Spleen (tissue), 11 donors: ENCODE results near the gene MESD. TPM values are rescaled to one million over a fixed set of nuclear protein-coding genes. Genes with fewer than 3 reads are reported as not detected.

ENCODE experiments used
- DNase-seq: peaks from one replicate; pipeline ENCODE4 v3.0.0-alpha.2; 2020
- H3K27ac ChIP-seq, 8 donors: fragments of 200-600 bp; sonication (generic) in 7 of 8; 1 replicate in 4 of 8; 2 replicates in 4 of 8; pipeline versions ENCODE4 v1.5.0 to v1.8.0; 2016 to 2021; ENCODE audit warnings: inconsistent platforms in 4 of 8, mild to moderate bottlenecking in 4 of 8, moderate library complexity in 1 of 8
- H3K27me3 ChIP-seq, 7 donors: fragments of 200-600 bp; sonication (generic) in 6 of 7; replicated peaks in 1 of 7; 1 replicate in 4 of 7; 2 replicates in 3 of 7; pipeline versions ENCODE4 v1.5.0 to v1.8.0; 2016 to 2021; ENCODE audit warnings: inconsistent platforms in 3 of 7, mild to moderate bottlenecking in 1 of 7
- H3K36me3 ChIP-seq, 6 donors: fragments of 200-600 bp; sonication (generic) in 5 of 6; 1 replicate in 4 of 6; 2 replicates in 2 of 6; pipeline versions ENCODE4 v1.5.0 to v1.8.0; 2016 to 2021; ENCODE audit warnings: inconsistent platforms in 2 of 6
- H3K4me1 ChIP-seq, 6 donors: fragments of 200-600 bp; sonication (generic) in 5 of 6; 1 replicate in 3 of 6; 2 replicates in 3 of 6; pipeline versions ENCODE4 v1.5.0 to v1.8.0; 2016 to 2021; ENCODE audit warnings: inconsistent platforms in 3 of 6
- H3K4me3 ChIP-seq, 8 donors: fragments of 200-600 bp; sonication (generic) in 7 of 8; 1 replicate in 4 of 8; 2 replicates in 4 of 8; pipeline versions ENCODE4 v1.5.0 to v1.8.0; 2016 to 2021; ENCODE audit warnings: inconsistent platforms in 4 of 8, mild to moderate bottlenecking in 4 of 8, moderate library complexity in 2 of 8
- H3K9me3 ChIP-seq, 8 donors: fragments of 200-600 bp; sonication (generic) in 7 of 8; 1 replicate in 4 of 8; 2 replicates in 4 of 8; pipeline versions ENCODE4 v1.5.0 to v1.8.0; 2016 to 2021; ENCODE audit warnings: inconsistent platforms in 4 of 8
- CTCF ChIP-seq, 11 experiments: fragments of 200-600 bp in 7 of 11; fragments of 450-650 bp in 4 of 11; sonication (generic) in 4 of 11; IDR thresholded peaks in 8 of 11; conservative IDR thresholded peaks in 3 of 11; 1 replicate in 7 of 11; 2 replicates in 4 of 11; pipeline versions ENCODE4 v1.4.0 to v1.8.0; 2016 to 2021; ENCODE audit warnings: antibody characterized with exemption in 11 of 11, inconsistent platforms in 4 of 11, mild to moderate bottlenecking in 1 of 11
- POLR2A ChIP-seq, 3 donors: fragments of 450-650 bp; IDR thresholded peaks; one replicate each; pipeline ENCODE4 v1.5.1; 2017; ENCODE audit warnings: antibody characterized with exemption in 3 of 3, mild to moderate bottlenecking in 1 of 3
- POLR2AphosphoS5 ChIP-seq, 3 donors: sonication (generic); formaldehyde crosslinking; IDR thresholded peaks; one replicate each; pipeline ENCODE4 v1.5.1; 2017; ENCODE audit warnings: antibody characterized with exemption in 3 of 3
- WGBS, 5 donors: extraction: QIAGEN DNeasy Blood & Tissue Kit in 3 of 5; methylation state at CpG; one replicate each; pipeline versions ENCODE4 v1.1.5 to v1.1.7; 2013 to 2018; 5-methylcytosine and 5-hydroxymethylcytosine counted together
- intact Hi-C: fragments of 100-400 bp; cut with DNase I; formaldehyde crosslinking; loops from one replicate; pipeline ENCODE4 v1.15.0; 2023; ENCODE audit warnings: low total_unique reads
- polyA plus RNA-seq, 3 donors: library from polyadenylated mRNA; stranded (reverse); fragments of 200-250 nt; gene quantifications; one replicate each; pipeline ENCODE4 v1.2.1, GENCODE V29; 2013
- total RNA-seq, 7 donors: library from RNA; depleted of rRNA in 3 of 7; stranded (reverse); fragments of >200 nt in 3 of 7; fragmentation: NEBNext Ultra II Directional in 4 of 7; extraction: Animal tissue kit (Norgen Biotek cat#: 25700) in 4 of 7; gene quantifications; one replicate each; pipeline versions ENCODE4 v1.1.0 to v1.2.1, GENCODE V29; 2016 to 2021
- donor health status: healthy with polysubstance abuse.
- donor health status: DM: no; HTN: no; CAD: no; lungs with moderate emphysema.
- donor health status: DM: no; HTN: no; CAD: no.
- donor health status: Bipolar disorder and iron deficiency.
- donor health status: healthy.
- donor health status: DM: no; HTN: no; CAD: no.
- donor health status: DM: yes; HTN: yes; CAD: no.

The MESD gene
- total and polyA plus RNA-seq, 10 donors = 8.5 to 39.8 (median 27.5) TPM

- no peak for TF ChIP-seq POLR2AphosphoS5 (IDR thresholded peaks at IDR 0.05)
- TF ChIP-seq CTCF (IDR thresholded peaks at IDR 0.05 in 8 of 11, conservative IDR thresholded peaks at IDR 0.05 in 3 of 11) = no peak
- no peak for TF ChIP-seq POLR2A (IDR thresholded peaks at IDR 0.05)
- intact Hi-C loops = no loop called here
- DNase-seq = no peak
- peak overlapping the region in 2 of 8 donors; percentile 3 to 36 for H3K27ac ChIP-seq
- H3K4me1 ChIP-seq = peaks cover 3 to 44% (median 19%) of the 10 kb centered on the region in 6 donors
- H3K9me3 ChIP-seq = no peaks in the 10 kb centered on the region
- no peak overlapping the region for H3K4me3 ChIP-seq
- 27 to 35% (median 28%) methylated on average over 2 of the region's 2 CpGs for WGBS, 5 donors
- H3K36me3 ChIP-seq = no peaks in the 10 kb centered on the region
- H3K27me3 ChIP-seq = no peaks in the 10 kb centered on the region
Observed at GRCh38 chr15:81033508-81033907, 43.9 kb upstream of the MESD start.

- Histone ChIP-seq H3K27ac (peak overlapping the region in 1 of 8 donors; percentile 36), H3K9me3 (no peaks in the 10 kb centered on the region), H3K4me1 (peaks cover 3 to 37% (median 18%) of the 10 kb centered on the region in 6 donors), H3K4me3 (no peak overlapping the region), H3K27me3 (no peaks in the 10 kb centered on the region), H3K36me3 (no peaks in the 10 kb centered on the region)
- WGBS, 5 donors = 34 to 69% (median 48%) methylated on average over 1 of the region's 1 CpG
- TF ChIP-seq POLR2AphosphoS5 (IDR thresholded peaks at IDR 0.05) (no peak), CTCF (IDR thresholded peaks at IDR 0.05 in 8 of 11, conservative IDR thresholded peaks at IDR 0.05 in 3 of 11) (no peak), POLR2A (IDR thresholded peaks at IDR 0.05) (no peak)
- intact Hi-C loops = no loop called here
- DNase-seq = no peak
Observed at GRCh38 chr15:81032818-81033217, 43.2 kb upstream of the MESD start.

GRCh38 chr15:81032355-81032754 is 42.7 kb upstream of the MESD start:
- no peaks in the 10 kb centered on the region for H3K36me3 ChIP-seq
- peaks cover 3 to 37% (median 18%) of the 10 kb centered on the region in 6 donors for H3K4me1 ChIP-seq
- TF ChIP-seq CTCF (IDR thresholded peaks at IDR 0.05 in 8 of 11, conservative IDR thresholded peaks at IDR 0.05 in 3 of 11) = no peak
- 90 to 97% (median 96%) methylated on average over 4 of the region's 4 CpGs for WGBS, 5 donors
- H3K27ac ChIP-seq = no peak overlapping the region
- H3K9me3 ChIP-seq = no peaks in the 10 kb centered on the region
- DNase-seq = no peak
- no peaks in the 10 kb centered on the region for H3K27me3 ChIP-seq
- no peak overlapping the region for H3K4me3 ChIP-seq
- intact Hi-C loops = no loop called here

- no peaks in the 10 kb centered on the region for H3K9me3 ChIP-seq
- no peak overlapping the region for H3K4me3 ChIP-seq
- no peaks in the 10 kb centered on the region for H3K36me3 ChIP-seq
- H3K27me3 ChIP-seq = no peaks in the 10 kb centered on the region
- H3K4me1 ChIP-seq = peaks cover 3 to 31% (median 18%) of the 10 kb centered on the region in 6 donors
- DNase-seq = no peak
- intact Hi-C loops = no loop called here
- peak overlapping the region in 3 of 8 donors; percentile 1 to 61 (median 39) for H3K27ac ChIP-seq
- TF ChIP-seq POLR2AphosphoS5 (IDR thresholded peaks at IDR 0.05) (no peak), POLR2A (IDR thresholded peaks at IDR 0.05) (no peak), CTCF (IDR thresholded peaks at IDR 0.05 in 8 of 11, conservative IDR thresholded peaks at IDR 0.05 in 3 of 11) (no peak)
- WGBS, 5 donors = 77 to 90% (median 90%) methylated on average over 4 of the region's 4 CpGs
Observed at GRCh38 chr15:81031203-81031602, 41.6 kb upstream of the MESD start.
